Right renal cortex interstitium (tissue), 3 donors: ENCODE data around the gene CGB7. TPM values are rescaled to one million over a fixed set of nuclear protein-coding genes. Genes with fewer than 3 reads are reported as not detected.

ENCODE experiments used
- DNase-seq, 3 donors: peaks; one replicate each; pipeline ENCODE4 v3.0.0-alpha.2; 2013; ENCODE audit warnings: low read depth in 3 of 3, low spot score in 2 of 3
- polyA plus RNA-seq, 3 donors: library from polyadenylated mRNA; unstranded; fragments of 120-200 nt; gene quantifications; one replicate each; pipeline ENCODE4 v1.2.1, GENCODE V29; 2013; ENCODE audit not compliant: insufficient read length in 3 of 3

CGB7 gene
- polyA plus RNA-seq, 3 donors = 0.78 to 0.94 (median 0.93) TPM

DNA sequence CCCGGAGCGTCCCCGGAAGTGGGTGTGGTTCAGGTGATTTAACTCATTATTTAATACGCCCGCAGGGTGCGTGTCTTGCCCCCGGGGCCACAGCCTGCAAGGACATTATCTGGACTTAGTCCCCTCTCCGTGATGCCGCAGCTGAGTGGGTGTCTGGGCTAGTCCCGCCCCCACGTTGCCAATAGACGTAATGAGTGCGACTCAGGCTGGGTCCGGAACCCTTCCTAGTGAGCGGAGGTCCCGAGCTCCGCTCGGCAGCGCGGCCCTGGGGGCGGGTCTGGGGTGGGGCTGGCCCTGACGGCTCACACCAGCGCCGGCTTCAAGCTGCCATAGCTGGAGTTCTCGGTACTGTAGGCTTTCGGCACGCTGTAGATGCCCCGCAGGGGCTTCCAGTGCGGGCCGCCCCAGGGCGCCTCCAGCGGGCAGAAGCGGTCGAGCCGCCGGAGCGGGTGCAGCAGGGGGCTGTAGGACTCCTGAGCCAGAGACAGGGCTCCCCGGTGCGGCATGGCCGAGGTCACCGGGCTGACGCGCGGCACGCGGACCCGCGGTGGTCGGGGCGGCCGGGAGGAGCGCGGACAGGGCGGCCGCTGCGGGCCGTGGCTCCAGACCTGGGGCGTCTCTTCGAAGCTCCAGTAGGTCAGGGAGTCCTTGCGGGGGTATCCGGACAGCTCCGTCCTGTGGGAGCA lies 39.7 kb downstream of the CGB7 start:
- DNase-seq = no peak

DNA sequence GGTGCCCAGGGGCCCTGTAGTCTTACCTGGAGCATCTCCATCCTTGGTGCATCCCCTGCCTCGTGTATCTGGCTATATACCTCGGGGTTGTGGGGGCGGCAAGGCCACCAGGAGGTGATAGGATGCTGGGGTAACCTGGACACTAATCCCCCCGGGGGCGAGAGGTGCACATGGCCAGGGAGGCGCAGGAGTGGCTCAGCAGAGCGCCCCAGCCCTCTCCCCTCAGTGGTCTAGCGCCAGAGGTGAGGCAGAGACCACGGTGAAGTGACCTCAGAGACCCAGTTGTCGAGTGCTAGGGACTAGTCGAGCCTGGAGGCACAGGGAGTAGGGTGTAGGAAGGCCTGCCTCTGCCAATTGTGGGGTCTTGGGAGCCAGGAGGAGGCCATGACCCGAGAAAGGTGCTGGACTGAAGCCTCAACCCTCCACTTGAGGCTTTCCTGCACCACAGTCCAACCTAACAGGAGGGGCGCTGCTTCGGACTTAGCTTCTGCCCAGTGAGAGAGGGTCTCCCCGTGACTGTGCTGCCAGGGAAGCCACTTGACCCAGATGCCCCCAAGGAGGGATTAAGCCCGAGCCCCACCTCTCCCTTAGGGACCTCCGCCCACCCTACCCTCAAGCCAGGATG lies 40.4 kb downstream of the CGB7 start, which contains the start of gene LHB:
Gene LHB, minus strand, starts transcription at position 51 of the 625 bp plus-strand sequence. Its CDS starts 10 bp downstream, at position 41.
- no peak for DNase-seq

DNA sequence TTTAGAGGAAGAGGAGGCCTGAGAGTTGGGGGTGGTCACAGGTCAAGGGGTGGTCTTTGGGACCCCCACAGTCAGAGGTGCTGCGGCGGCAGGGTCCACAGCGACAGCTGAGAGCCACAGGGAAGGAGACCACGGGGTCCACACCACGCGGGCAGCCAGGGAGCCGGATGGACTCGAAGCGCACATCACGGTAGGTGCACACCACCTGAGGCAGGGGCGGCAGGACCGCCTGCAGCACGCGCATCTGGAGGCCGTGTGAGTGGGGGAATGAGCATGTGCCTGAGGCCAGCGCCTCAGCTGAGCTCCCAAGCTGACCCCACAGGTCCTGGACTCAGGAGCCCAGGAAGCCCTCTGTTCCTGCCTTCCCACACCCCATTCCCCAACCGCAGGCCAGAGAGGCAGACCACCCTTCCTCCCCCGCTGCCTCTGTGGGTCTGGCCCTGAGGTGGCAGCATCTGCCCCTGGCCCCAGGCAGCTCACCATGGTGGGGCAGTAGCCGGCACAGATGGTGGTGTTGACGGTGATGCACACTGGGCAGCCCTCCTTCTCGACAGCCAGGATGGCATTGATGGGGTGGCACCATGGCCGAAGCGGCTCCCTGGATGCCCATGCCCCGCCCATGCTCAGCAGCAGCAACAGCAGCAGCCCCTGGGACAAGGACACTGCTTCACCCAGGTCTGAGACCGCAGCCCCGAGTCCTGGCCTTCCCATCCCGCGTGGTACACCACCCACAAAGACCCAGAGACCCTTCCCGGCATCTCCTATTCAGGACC lies 41.3 kb downstream of the CGB7 start:
- DNase-seq = no peak

DNA sequence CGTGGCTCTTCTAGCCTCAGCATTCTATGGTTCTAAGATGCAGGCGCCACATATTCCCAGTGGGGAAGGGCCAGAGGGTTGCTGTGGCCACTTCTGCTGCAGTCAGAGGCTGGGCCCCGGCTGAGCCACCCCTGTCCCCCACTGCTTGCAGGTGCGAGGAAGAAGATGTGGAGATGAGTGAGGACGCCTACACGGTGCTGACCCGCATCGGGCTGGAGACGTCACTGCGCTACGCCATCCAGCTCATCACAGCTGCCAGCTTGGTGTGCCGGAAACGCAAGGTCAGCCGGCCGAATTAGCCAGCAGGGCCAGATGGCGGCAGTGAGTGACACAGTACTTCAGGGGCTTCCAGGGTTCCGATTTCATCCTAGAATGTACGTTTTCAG lies 42.7 kb downstream of the CGB7 start:
- DNase-seq = no peak

DNA sequence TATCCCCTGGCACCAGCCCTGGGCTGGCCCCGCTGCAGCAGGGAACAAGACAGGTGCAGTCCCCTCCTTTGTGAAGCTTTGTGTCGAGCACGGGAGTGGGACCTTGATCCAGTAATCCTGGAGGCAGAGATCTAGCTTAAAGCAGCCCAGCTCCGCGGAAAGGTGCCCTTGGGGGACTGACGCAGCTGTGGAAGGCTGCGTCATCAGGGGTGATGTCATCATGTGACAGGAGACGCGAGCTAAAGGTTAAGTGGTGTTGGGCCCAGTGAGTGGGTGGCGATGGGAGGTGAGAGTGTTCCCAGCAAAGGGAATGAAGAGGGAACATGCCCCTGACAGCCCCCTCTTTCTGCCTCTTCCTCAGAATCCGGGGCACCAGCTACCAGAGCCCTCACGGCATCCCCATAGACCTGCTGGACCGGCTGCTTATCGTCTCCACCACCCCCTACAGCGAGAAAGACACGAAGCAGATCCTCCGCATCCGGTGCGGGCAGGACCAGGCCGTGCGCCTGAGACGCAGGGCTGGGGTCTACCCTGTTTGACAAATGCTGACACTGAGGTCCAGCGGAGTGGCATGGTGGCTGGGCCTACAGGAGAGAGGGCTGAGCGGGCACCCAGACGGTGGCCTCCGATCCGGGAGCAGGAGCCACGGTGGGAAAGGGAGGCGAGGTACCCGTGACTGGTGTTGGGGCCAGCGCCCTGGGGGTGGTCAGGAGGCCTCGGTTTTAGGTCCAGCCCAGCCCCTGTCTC lies 43.3 kb downstream of the CGB7 start:
- DNase-seq = no peak

DNA sequence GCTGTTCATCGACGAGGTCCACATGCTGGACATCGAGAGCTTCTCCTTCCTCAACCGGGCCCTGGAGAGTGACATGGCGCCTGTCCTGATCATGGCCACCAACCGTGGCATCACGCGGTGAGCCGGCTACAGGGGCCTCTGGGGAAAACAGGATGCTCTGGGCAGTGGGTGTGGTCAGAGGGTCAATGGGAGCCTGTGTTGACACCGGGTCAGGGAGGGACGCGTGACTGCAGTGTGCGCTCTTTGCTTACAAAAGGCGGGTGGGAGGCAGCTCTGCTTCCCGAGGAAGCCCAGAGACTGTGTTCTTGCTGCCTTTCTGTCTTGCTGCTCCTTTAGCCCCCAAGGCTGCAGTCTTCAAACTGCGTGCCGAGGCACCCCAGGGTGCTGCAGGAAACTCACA lies 46.4 kb downstream of the CGB7 start:
- no peak for DNase-seq

DNA sequence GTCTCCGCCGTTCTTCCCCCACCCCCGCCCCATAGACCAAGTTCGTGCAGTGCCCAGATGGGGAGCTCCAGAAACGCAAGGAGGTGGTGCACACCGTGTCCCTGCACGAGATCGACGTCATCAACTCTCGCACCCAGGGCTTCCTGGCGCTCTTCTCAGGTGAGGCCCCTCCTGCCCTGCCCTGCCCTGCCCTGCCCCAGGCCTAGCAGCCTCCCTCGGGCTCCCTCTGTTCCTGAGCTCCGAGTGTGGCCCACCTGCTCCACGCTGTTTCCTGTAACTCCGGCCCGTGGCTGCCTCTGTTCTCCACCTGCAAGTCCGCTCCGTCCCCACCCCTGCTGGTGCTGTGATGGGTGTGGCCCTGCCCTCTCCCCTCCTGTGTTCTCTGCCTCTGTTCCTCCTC lies 47.1 kb downstream of the CGB7 start:
- no peak for DNase-seq

DNA sequence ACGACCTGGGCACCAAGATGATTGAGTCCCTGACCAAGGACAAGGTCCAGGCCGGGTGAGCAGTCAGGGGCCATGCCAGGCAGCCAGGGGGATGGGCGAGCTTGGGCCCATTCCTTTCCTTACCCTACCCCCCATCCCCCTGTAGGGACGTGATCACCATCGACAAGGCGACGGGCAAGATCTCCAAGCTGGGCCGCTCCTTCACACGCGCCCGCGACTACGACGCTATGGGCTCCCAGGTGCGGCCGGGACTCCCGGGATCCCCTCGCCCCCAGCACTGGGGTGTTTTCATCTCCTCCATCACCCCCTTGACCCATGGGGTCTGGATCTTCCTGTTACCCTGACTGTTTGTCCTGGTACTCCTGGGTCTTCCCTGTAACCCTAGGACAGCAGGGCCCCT lies 47.7 kb downstream of the CGB7 start:
- no peak for DNase-seq

DNA sequence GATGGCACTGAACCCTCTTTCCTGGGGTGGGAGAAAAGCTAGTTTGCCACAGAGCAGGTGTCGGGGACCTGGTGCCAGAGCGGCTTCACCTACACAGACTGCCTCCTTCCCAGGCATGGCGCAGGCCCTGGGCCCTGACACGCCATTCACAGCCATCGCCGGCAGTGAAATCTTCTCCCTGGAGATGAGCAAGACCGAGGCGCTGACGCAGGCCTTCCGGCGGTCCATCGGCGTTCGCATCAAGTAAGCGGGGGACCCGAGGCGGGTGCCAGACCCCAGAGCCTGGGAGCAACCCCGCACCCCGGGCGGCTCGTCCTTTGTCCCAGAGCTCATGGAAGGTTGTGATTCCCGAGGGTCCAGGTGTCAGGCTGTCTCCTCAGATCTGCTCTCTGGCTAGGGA lies 50.6 kb downstream of the CGB7 start:
- DNase-seq = no peak

DNA sequence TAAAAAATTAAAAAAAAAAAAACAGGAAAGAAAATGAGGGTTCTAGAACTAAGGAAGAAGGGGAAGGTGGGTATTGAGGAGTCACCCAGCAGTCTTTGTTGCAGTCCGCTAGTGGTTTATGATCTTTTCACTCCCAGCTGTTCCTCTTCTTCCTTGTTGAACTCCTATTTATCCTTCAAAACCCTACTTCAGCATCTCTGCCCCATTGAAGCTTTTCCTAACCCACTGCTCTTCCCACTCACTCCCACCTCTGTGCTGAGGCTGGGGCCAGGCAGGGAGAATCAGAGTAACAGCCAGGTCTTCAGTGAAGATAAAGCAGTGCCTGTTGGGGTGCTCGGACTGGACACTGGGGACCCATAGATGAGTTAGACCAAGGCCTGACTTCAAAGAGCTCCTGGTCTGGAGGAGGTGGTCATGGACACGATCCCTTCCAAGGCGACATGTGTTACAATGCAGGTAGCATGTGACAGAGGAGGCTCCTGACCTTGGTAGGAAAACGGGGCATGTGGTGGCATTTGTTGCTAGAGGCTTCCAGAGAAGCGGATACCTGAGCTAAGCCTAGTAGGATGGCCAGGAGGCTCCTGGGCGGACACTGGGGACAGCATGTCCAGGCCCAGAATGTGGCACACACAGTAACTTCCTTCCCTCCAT lies 52.5 kb downstream of the CGB7 start:
- DNase-seq = no peak

Other genes starting within 250 kb of the CGB7 start
- gene BCAT2, start 246.7 kb downstream of the CGB7 start, polyA plus RNA-seq = 10 to 100 TPM; 28.5 to 34.9 (median 28.8) TPM
- 10 to 100 TPM; 24.0 to 30.9 (median 27.9) TPM for gene HSD17B14, start 221.3 kb downstream of the CGB7 start, polyA plus RNA-seq
- gene PLEKHA4, start 189.1 kb downstream of the CGB7 start, polyA plus RNA-seq = 10 to 100 TPM; 17.4 to 19.8 (median 17.6) TPM
- gene PPP1R15A, start 185.3 kb downstream of the CGB7 start, polyA plus RNA-seq = 10 to 100 TPM; 34.7 to 48.1 (median 35.8) TPM
- 1 to 10 TPM in 1 of 3 donors, under 1 TPM in 2; 0.72 to 1.9 (median 0.93) TPM for gene TULP2, start 159.0 kb downstream of the CGB7 start, polyA plus RNA-seq
- 100 to 1,000 TPM; 229 to 276 (median 263) TPM for gene NUCB1, start 157.4 kb downstream of the CGB7 start, polyA plus RNA-seq
- gene DHDH, start 124.0 kb downstream of the CGB7 start, polyA plus RNA-seq = 1 to 10 TPM; 4.6 to 7.4 (median 5.9) TPM
- gene BAX, start 102.9 kb downstream of the CGB7 start, polyA plus RNA-seq = 10 to 100 TPM; 47.8 to 70.2 (median 65.9) TPM
- gene FTL, start 92.4 kb downstream of the CGB7 start, polyA plus RNA-seq = 1,000 to 10,000 TPM; 2,018 to 2,741 (median 2,584) TPM
- gene GYS1, start 64.4 kb downstream of the CGB7 start, polyA plus RNA-seq = 10 to 100 TPM; 35.6 to 38.8 (median 36.1) TPM
- gene RUVBL2, start 63.9 kb downstream of the CGB7 start, polyA plus RNA-seq = 10 to 100 TPM; 79.2 to 96.2 (median 86.9) TPM
- not detected for gene LHB, start 40.7 kb downstream of the CGB7 start, polyA plus RNA-seq
- gene CGB3, start 33.4 kb downstream of the CGB7 start, polyA plus RNA-seq = not detected
- not detected for gene CGB2, start 25.9 kb downstream of the CGB7 start, polyA plus RNA-seq
- not detected for gene CGB1, start 20.9 kb downstream of the CGB7 start, polyA plus RNA-seq
- gene CGB5, start 13.9 kb downstream of the CGB7 start, polyA plus RNA-seq = not detected
- gene CGB8, start 8.6 kb downstream of the CGB7 start, polyA plus RNA-seq = not detected
- 1 to 10 TPM; 2.4 to 2.7 (median 2.5) TPM for gene NTF4, start 7.1 kb upstream of the CGB7 start, polyA plus RNA-seq
- gene KCNA7, start 14.9 kb upstream of the CGB7 start, polyA plus RNA-seq = under 1 TPM; 0.04 TPM
- gene SNRNP70, start 27.7 kb upstream of the CGB7 start, polyA plus RNA-seq = 100 to 1,000 TPM; 243 to 292 (median 271) TPM
- gene LIN7B, start 56.6 kb upstream of the CGB7 start, polyA plus RNA-seq = 1 to 10 TPM; 6.5 to 6.7 (median 6.6) TPM
- gene C19orf73, start 61.4 kb upstream of the CGB7 start, polyA plus RNA-seq = under 1 TPM; 0.39 to 0.80 (median 0.74) TPM
- gene PPFIA3, start 61.8 kb upstream of the CGB7 start, polyA plus RNA-seq = 1 to 10 TPM; 4.6 to 5.4 (median 4.9) TPM
- 10 to 100 TPM; 29.8 to 36.1 (median 35.5) TPM for gene HRC, start 97.6 kb upstream of the CGB7 start, polyA plus RNA-seq
- gene TRPM4, start 100.0 kb upstream of the CGB7 start, polyA plus RNA-seq = 10 to 100 TPM; 19.8 to 25.4 (median 20.0) TPM